Stimulated activated CD8-positive, alpha-beta memory T cell treated with anti-CD3 and anti-CD28 coated beads, Interleukin-12 subunit alpha, Interleukin-12 subunit beta, amount 100 ng/mL, for 1 hour (primary cell): ENCODE data around the gene EXOC2.

ENCODE experiments used
- DNase-seq: peaks from one replicate; pipeline ENCODE4 v3.0.0-alpha.2; 2020; ENCODE audit warnings: low read depth

EXOC2 gene

DNA sequence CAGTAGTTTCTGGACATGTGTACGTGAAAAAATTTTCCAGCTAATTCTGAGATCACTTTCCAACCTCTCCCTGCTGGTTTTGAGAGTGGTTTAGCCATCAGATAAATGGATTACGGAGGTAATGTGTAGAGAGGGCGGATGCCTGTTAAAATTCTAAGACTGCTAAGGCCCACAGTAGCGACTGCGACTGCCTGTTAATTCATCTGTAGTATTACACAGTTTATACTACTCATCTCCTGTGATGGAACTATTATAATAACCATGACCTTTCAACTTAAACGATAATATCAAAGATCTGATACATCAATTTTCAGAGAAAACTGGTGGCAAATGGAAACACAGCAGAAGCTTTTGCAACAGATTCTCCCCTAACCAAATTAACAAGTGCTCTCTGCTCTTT, 199.1 kb downstream of the EXOC2 start:
- DNase-seq: no peak

DNA sequence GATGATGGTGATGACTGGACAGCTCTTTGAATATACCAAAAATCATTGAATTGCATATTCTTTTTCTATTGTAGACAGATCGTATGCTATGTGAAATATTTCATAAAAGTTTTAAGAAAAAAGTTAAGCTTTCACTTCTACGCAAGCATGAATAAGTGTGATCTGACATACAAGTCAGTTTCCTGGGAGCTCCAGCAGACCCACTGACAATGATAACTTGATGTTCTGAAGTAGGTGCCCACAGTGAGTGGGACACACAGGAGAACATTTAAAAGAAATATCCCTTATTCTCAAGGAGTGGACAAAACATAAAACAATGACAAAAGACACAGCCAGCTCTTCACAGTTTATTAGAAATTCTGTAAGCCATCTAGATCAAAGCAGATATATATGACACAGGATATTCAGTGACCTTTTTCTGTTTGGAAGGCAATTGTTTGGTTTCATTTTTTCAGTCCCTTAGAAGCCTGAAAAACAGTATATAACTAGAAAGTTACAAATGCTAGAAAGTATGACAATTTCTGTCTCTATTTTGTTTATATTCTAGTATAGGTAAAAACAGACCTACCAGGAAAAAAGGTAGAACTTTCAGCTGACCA, 200.0 kb downstream of the EXOC2 start:
- no peak for DNase-seq

DNA sequence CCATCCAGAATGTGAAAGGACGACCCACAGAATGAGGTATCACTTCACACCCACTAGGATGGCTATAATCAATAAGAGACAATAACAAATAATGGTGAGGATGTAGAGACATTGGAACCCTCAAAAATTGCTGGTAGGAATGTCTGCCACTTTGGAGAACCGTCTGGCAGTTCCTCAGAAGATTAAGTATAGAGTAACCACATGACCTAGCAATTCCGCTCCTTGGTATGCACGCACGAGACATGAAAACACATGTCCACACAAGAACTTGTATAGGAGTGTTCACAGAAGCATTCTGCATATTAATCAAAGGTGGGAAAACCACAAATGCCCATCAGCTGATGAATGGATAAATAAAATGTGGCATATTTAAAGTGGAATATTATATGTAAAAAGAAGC, 200.8 kb downstream of the EXOC2 start:
- no peak for DNase-seq

DNA sequence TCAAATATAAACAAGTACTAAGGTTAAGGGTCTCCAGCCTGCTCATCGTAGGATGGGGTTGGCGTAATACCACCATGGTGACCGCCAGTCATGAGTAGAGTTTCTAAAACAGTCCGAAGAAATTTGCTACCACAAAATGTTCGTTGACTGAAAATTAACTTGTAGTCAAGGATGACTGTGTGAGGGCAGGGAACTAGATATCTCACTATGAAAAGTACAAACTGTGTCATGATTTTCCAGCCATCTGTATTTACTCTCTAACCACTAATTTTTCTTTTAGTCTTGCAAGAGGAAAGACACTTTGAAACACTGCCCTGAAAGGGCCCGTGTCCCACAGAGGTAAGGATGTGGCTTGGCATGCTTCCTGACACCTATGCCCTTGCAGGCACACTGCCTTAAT, 201.7 kb downstream of the EXOC2 start:
- DNase-seq: no peak

DNA sequence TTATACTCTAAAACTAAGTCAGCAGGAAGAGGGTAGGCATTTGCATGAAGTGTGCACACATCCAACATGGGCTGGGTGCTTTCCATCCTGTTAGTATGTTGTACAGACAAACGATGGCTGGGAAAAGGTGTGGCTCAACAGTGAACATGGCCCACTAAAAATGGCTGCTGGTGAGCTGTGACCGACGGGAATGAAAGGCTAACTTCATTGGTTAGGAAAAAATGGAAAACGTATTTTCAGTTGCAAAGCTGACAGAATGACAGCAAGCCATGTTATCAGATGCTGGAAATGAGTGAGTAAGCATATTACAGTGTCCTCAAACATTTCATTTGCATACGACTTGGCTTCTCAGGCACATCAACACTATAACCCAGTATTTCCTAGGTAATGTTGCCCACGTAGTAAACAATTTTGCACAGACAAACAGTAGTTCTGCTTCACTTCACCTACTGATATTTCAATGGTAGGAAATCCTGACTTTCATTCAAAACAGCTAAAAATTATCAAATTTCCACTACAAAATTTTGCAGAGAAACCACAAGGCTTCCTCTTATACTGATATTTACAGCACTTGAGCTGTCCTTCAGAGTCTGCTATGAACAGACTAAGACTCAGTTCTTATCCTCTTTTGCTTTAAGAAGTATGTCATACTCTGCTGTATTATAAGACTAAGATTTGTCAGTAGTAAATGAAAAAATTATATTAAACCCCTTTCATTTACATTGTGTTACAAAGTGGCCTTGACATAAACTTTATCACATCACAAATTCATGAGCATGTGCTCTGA, 202.5 kb downstream of the EXOC2 start:
- DNase-seq: no peak

DNA sequence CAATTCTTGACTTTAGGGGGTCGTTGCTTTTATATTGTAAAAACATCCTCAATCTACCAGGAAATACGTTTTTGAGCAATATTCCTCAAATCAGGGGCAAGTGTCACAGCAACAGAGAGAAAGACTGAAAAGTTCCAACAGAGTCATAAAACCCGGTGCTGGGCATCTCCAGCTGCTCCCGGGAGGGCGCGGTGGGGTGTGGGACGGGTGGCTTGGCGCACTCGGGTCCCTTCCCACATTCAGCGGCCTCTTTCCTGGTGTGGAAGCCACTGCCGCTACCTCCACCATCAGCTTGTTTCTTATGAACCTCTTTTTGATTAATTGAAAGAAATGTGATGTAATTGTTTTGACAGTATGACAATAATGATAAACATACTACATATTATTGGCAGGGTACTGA, 203.2 kb downstream of the EXOC2 start:
- no peak for DNase-seq

DNA sequence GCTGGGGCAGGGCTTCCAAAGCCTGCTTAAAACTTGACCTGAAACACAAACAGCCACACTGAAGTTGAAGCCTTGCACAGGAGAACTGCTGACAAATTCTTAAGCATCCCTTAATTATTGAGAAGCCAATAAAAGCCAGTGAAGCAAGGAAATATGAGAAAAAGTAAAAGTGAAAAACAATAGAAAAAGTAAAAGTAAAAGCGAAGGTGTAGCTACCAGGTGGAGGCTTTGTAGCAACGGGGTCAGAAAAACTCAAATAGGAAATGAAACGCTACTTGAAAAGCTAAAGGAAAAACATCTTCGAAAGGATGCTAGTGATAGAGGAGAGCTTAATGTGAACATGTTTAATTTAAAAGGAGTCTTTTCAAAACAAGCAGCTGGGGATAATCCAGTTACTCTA, 203.9 kb downstream of the EXOC2 start:
- no peak for DNase-seq

DNA sequence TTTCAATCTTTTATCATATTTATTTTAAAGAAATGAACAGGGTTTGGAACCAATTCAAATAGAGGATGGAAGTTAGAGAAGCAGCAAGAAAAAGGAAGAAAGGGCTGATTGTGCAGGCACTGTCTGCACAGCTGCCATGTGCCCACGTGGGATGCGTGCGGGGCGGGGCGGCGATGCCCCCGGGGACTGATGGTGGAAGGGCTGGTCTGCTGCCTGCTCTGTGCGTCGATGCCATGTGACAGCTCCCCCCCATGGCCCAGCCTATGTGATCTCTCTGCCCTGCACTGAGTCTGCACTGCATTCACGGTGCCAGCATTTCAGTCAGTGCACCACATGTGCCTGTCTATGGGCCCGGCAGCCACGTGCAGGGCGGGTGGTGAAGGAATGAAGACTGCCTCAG, 205.0 kb downstream of the EXOC2 start:
- DNase-seq: no peak

DNA sequence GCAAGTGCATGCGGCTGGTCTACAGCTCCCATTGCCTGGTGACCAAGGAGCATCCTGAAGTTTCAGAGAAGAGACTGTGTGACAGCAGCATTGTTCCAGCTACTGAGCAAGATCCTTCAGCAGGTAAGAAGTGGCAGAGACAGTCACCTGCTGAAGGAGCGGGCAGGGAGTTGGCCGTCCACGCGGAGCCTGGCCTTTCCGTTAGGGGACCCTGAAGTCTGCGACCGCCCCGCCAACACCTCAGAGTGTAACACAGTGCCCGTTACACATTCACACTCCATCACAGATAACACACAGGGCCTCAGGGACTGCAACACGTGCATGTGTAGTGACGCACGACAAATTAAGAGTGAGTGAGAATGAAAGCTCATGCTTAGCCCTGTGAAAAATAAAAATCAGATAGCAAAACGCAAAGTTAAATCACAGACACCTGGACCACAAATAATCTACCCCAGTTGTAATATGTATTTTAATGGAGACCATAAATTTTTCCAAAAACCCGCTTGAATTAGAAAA, 207.2 kb downstream of the EXOC2 start:
- no peak for DNase-seq

DNA sequence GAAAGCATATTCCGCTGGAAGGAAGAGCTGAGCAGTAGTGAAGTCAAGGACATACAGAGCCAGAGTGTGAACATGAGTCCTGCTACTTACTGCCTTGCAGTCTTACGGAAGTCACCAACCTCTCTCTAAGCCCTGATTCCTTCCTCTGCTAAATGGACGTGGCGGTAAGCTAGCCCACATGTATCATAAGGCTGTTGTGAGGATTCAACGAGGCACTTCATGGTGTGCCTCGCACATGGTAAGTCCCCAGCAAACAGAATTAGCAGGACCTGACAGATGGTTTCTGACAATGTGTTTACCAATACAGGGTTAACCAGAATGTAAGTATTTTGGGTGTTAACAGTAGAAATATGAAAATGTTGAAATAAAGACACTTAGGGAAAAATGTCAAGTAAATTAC, 208.2 kb downstream of the EXOC2 start:
- no peak for DNase-seq

DNA sequence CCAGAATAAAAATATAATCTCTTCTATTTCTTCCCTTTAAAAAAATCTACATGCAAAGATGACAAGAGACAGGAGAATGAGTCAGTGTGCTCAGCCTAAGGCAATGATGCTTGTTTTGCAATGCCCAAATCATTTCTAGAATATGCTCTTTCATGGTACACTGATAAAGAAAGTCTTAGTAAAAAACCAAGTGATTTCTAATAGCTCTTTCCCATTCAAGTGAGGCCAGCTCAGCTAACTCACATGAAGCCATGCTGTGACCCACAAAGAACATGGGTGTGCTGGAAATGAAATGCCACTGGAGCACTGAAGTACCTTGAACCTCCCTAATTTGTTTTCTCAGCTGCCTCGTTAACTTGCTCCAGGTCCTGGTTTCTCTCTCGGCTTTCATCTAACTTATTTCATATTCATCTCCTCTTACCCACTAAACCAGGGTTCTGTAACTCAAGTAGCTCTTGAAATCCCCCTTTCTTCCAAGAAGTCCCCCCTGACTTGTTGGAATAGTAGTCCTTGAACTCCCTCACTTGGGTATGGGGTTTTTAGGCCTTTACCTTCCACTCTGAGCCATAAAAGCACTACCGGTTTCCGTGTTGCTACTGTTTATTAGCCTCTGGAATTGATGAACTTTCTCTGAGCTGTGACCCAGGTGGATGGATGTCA, 208.7 kb downstream of the EXOC2 start:
- no peak for DNase-seq

DNA sequence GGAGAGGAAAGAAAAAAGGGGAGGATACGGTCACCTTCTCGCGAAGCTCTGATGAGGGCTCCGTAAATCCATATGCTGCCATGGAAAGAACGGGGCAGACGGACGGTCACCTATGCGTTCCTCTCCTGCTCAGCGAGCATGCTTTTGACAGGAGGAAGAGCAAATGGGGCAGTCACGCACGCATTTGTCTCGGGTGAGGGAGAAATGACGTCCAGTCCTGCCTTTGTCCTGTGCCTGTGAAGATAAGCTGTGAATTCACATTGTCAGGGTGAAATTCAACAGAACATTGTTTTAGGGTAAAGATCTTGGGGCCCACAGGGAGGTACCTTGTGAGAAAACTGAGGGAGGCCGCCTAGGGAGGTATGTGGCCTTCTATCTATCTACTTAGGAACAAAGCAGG, 217.6 kb downstream of the EXOC2 start:
- no peak for DNase-seq

DNA sequence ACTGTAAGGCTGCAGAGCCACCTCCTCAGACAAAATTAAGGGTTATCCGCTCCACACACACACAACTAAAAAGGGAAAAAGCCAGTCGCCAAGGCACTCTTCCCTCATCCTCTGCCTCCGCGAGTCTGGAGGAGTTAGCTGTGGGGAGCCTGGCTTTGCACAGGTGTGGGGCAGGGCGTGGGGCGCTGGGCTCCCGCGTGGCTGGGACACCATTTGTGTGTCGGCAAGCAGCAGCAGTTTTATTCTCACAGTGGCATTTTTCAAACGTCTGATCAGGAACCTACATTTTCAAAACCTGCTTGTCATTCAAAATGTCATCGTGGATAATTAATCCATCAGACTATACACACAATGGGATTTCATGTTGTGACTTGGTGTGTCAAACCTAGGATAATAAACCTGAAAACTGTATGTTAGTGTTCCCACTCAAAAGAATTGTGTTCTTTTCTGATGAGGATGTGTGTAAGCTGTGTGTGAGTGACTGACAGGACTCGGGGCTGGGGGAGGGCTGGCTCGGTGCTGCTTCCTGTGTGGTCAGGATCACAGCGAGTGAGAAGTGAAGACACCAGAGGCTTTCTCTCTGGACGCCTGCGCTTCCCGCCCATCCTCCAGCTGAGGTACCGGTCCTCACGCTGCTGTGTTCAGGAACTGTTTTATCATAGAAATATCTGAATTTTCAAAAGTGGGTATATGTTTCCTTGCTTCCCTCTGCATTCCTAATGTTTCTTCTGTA, 218.3 kb downstream of the EXOC2 start:
- peak; percentile 59 for DNase-seq

DNA sequence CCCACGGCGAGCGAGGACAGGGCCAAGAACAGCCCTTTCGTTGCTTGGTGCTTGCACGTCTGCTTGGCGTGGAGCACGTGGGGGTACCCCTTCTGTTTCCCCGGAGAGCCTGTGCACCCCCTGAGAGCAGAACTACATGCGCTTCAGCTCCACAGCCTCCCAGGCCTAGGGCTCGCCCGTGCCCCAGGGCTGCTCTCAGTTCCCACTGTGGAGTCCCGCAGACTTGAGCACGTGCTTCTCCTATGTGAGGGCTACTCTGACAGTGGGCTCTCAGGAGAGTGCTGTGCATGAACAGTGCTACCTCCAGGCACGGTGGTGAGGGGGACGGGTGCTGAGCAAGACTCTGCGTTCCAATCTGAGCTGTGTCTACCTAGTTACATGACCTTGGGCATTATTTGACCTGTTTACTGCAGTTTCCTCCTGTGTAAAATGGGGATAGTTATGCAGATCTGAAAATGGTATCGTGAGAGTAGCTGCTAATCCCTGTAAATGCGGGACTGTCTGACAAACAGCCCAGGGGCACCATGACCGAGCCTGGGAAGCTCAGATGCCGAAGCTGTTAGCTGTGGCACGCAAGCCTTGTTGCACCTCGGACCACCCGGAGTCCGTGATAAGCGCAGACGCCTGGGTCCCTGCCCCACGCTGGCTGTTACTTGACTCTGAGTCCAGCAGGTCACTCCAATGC, 219.0 kb downstream of the EXOC2 start:
- DNase-seq: no peak

DNA sequence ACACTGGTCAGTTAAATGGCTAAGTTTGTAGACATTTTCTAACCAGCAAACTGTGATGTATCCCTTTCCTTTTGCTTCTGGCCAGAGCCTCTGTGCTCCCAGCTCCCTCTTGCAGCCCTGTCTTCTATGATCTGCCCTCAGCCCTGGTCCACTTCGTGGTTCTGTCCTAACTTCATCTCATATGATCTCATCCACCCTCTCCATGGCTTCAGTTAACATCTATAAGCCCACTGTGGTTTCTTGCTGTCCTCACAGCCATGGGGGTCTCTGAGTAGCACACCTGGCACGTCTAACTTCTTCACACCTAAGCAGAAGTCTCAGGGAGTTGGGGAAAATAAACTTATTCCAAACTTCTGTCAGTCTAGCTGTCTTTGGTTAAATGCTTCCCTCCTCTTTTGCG, 219.6 kb downstream of the EXOC2 start:
- DNase-seq: no peak

DNA sequence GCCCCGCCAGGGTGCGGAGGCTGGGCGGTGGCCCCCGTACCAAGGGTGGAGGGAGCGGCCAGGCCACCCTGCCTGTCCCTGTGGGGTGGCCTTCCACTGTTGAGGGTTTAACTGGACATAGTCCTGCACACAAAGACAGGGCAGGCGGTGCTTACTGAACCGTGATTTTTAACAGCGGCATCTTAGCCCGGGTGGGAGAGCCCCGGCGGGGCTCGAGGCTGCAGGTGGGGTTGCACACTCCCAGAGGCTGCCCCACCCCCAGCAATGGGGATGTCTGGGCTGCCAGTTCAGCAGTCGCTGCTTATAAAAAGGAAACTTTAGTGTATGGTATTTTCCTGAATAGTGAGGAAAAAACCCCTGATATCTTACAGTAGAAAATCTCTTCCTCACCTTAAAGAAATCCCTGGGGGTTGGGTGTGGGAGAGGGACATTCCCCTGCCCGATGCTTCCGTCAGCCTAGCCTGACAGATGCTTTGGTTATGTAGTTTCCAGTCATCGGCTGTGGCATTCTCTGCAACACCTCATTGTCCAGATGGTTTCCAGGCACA, 222.0 kb downstream of the EXOC2 start:
- DNase-seq: no peak

DNA sequence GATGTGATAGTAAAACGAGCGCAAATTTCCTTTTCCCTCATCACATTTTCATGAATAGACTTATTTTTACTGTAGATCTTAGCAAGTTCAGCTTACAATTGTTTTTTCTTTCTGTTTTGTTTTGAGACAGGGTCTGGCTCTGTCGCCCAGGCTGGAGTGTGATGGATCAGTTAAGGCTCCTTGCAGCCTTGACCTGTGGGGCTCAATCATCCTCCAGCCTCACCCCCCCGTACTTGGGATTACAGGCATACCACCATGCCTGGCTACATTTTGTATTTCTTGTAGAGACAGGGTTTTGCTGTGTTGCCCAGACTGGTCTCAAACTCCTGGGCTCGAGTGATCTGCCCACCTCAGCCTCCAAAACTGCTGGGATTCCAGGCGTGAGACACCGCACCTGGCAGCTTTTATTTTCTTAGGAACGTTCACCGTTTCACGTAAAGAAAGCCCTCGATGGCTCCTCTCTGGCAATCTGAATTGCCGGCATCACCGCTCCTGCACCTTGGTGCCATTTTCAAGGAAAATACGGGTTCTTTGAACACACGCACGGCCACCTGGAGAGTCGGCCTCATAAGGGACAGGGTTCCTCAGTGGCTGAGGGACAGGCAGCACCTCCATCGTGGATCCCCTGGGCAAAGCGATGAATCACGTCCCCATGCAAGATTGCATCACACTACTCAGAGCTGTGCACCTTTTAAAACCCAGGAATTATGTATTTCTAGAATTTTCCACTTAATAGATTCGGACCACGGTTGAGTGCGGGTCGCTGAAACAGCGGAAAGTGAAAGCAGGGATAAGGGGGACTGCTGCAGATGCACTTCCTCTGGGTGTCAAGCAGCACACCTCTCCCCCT, 222.7 kb downstream of the EXOC2 start:
- DNase-seq: no peak

DNA sequence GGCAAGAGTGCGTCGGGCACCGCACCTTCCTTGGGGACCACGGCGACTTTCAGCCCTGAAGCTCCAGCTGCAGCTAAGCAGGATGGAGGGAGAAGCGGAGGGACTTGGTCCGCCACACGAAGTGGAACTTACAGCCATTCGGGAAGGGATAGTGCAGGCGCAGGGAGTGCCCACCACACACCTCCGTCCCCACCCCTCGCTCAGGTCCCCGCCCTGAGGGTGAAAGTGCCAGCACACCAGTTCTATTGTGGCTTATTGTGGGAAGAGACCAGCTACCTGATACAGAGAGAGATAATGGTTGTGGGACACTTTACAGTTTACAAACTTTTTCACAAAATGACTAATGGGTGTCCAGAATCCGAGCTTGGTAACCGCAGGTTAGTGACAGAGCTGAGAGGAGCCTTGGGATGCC, 225.3 kb downstream of the EXOC2 start:
- no peak for DNase-seq

DNA sequence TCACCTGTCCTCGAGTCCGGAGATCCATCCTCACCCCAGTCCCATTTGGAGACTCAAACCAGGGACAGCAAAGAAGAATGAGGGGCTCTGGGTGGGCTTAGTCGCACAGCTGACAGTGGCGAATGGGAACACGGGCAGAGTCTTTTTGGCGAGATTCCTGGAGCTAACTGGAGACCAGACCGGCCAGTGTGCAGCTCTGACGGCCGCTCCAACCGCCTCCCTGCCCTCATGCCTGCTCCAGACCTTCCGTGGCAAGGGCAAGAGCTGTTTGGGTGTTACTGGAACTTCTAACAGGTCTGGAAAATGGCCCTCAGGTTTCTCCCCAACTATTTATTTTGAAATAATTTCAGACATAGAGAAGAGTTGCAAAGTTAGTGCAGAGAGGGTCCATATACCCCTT, 225.8 kb downstream of the EXOC2 start:
- DNase-seq: no peak

DNA sequence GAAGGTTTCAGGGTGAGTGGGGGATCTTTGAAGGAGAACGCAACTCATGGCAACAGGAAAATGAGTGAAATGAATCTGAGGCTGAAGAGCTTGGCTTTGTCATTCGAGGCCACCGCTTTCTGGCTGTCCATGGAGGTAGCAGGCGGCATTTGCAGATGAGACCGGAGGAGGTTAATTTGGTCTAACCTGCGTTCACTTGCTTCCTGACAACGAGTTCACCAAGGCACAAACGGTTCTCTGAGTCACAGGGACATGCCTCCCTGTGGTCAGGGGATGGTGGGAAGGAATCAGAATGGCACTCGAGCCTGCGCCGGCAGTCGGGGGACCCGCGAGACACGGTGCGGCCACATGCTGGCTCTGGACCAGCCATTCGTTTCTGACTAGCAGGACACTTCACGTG, 226.4 kb downstream of the EXOC2 start:
- DNase-seq: no peak
